IPS-15b (cell line): ENCODE results near the gene CTBP2.
"Not testable (repeated sequence)": the region's sequence is repeated elsewhere in the genome, so short reads cannot be mapped to it uniquely, and the experiment has no call there.

Source experiments
- H3K27me3 ChIP-seq: one replicate; pipeline ENCODE4 v1.6.1; 2013; ENCODE audit warnings: low read length; ENCODE audit not compliant: control insufficient read depth, insufficient read depth
- H3K36me3 ChIP-seq: one replicate; pipeline ENCODE4 v1.6.1; 2013; ENCODE audit warnings: low read length; ENCODE audit not compliant: control insufficient read depth, insufficient read depth
- H3K4me1 ChIP-seq: one replicate; pipeline ENCODE4 v1.6.1; 2013; ENCODE audit warnings: mild to moderate bottlenecking, low read length; ENCODE audit not compliant: control insufficient read depth, insufficient read depth
- H3K4me3 ChIP-seq: one replicate; pipeline ENCODE4 v1.5.1; 2013; ENCODE audit warnings: low read depth, low read length
- H3K9ac ChIP-seq: one replicate; pipeline ENCODE4 v1.6.1; 2013; ENCODE audit warnings: low read depth, mild to moderate bottlenecking, low read length
- H3K9me3 ChIP-seq: one replicate; pipeline ENCODE4 v1.6.1; 2013; ENCODE audit warnings: mild to moderate bottlenecking, low read length; ENCODE audit not compliant: control insufficient read depth, insufficient read depth

The CTBP2 gene

DNA sequence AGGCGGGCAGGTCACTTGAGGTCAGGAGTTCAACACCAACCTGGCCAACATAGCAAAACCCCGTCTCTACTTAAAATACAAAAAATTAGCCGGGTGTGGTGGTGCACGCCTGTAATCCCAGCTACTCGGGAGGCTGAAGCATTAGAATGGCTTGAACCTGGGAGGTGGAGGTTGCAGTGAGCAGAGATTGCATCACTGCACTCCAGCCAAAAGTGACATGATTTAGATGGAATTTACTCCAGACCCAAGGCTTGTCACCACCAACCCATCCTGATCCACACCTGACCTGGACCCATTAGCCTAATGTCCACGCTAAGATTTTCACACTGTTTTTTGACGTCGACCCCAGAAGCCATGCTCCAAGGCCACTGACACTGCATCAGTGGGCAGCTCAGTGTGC, 101.0 kb downstream of the CTBP2 start:
- Histone ChIP-seq H3K4me1 (peaks cover 35% of the 10 kb centered on the region), H3K36me3 (peaks cover 30% of the 10 kb centered on the region)
- not testable (repeated sequence) for H3K27me3 ChIP-seq, H3K4me3 ChIP-seq, H3K9ac ChIP-seq, H3K9me3 ChIP-seq

DNA sequence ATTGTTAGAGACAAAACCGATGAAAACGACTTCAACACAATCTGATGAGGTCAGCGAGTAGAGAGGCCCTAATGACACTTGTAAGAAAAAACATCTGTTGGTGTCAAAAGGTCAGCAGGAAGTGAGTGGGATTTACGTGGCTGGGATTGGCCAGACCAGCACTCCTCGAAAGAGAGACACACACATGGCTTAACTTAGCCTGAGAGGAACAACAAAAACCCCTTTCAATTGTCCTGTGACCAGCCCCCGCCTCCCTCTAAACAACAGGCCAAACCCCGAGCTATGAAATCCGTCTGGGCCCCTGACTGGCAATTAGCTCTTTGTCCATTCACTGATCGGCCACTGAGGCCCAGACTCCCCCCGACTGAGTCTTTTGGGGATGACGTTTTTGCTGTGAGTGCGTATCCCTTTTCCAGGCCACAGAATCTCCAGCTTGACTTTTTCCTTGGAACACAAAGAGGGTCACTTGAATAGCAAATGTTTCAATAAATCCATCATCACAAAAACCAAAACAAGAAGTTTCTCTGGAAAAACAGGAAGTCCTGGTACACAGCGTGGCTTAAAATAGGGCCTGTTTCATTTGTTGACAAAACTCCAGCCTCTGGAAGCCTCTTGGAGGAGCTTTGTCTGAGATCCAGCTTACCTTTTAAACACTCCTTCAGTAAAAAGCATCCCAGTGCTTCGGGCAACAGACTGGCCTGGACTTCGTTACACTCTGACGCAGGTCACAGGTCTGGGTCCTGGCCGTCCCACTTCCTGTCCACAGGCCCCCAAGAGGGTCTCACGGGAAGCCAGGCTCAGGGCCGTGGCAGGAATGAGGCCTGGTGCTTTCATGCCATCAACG, 103.0 kb downstream of the CTBP2 start:
- Histone ChIP-seq H3K9me3 (no peaks in the 10 kb centered on the region), H3K4me3 (no peak overlapping the region), H3K9ac (no peak overlapping the region), H3K4me1 (peaks cover 29% of the 10 kb centered on the region), H3K27me3 (no peaks in the 10 kb centered on the region), H3K36me3 (peaks cover 31% of the 10 kb centered on the region)

DNA sequence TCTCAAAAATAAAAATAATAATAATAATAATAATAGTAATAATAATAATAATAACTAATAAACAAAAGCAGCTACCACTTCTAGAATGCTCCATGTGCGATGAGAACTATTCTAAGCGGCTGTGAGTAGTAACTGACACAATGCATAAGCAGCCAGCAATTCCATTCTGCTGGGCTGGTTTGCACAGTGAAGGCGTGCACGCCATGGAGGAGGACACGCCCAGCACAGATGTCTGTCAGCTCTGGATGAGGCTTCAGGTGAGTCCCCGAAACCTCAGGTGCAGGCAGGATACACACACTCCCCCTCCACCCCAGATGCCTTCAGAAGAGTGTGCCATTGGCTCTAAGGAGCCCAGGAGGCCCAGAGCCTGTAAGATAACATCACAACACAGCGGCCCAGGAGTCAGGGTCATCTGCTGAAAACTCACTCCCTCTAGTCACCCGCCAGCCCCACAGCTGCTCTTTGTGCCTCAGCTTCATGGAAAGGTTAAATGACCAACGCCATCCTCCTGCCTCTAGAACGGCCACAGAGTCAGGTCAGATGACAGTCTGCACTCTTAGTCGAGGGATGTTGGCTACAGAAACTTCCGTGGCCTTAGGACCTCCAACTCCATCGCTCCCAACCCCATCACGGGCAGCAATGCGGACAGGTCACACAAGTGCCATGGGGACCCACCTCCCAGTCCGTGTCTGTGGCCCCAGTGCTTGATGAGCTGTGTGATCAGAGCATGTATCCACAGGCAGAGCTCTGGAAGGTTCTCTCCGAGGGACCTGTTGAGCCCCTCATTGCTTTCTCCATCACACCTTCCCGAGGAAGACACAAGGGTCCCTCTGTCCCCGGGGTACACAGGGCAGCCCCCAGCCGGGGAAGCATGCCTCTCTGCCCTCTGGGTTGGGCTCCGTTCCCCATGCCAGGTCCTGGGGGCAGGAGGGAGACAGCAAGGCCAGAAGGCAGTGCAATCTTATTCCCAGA, 103.9 kb downstream of the CTBP2 start:
- H3K4me1 ChIP-seq = peaks cover 23% of the 10 kb centered on the region
- H3K4me3 ChIP-seq = no peak overlapping the region
- H3K9ac ChIP-seq = no peak overlapping the region
- H3K9me3 ChIP-seq = no peaks in the 10 kb centered on the region
- no peaks in the 10 kb centered on the region for H3K27me3 ChIP-seq
- peaks cover 36% of the 10 kb centered on the region for H3K36me3 ChIP-seq

DNA sequence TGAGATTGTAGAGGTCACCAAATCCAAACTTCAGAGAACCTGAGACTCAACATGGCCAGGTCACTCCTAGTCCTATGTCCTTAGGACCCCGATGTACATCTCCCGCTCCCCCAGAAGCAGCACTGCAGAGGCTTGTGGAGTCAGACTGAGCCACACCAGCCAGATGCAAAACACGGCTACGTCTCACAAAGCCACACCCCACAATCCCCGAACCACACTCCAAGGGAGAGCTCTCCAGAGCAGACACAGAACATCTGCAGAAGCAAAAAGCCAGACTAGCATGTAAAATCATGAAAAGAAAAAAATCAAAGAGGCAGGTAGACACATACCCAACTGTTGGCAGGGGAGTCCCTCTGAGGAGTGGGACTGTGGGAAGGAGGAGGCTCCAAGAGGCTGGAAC, 104.9 kb downstream of the CTBP2 start:
- peaks cover 34% of the 10 kb centered on the region for H3K36me3 ChIP-seq
- H3K4me1 ChIP-seq = peaks cover 19% of the 10 kb centered on the region
- no peak overlapping the region for H3K9ac ChIP-seq
- H3K27me3 ChIP-seq = no peaks in the 10 kb centered on the region
- no peak overlapping the region for H3K4me3 ChIP-seq
- H3K9me3 ChIP-seq = no peaks in the 10 kb centered on the region

DNA sequence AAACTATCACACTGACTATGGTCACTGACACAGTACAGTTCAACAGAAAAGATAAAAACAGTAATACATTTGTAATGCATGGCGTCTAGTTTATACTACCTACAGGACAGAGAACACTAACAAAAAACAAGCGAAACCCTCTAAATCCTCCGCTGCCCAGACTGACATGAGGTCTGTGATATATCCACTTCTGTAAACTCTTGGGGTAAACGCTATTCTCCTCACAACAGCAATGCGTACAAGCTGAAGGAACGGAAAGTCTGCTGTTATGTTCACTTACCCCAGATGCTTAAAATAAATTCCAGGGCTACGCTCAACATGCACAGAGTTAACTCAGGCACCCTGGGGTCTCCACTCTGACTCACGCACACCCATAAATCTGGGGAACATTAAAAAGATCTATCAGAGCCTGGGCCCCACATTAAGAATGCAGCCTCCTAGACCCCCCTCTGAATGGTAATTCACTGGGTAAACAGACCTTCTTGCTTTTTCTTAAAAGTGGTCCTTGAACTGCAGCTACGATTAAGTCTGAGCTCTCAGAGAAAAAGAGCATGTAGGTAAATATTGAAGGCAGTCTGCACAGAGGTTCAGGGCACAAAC, 105.6 kb downstream of the CTBP2 start:
- H3K9ac ChIP-seq = no peak overlapping the region
- no peaks in the 10 kb centered on the region for H3K9me3 ChIP-seq
- H3K36me3 ChIP-seq = peaks cover 30% of the 10 kb centered on the region
- no peaks in the 10 kb centered on the region for H3K27me3 ChIP-seq
- H3K4me1 ChIP-seq = peaks cover 20% of the 10 kb centered on the region
- no peak overlapping the region for H3K4me3 ChIP-seq

DNA sequence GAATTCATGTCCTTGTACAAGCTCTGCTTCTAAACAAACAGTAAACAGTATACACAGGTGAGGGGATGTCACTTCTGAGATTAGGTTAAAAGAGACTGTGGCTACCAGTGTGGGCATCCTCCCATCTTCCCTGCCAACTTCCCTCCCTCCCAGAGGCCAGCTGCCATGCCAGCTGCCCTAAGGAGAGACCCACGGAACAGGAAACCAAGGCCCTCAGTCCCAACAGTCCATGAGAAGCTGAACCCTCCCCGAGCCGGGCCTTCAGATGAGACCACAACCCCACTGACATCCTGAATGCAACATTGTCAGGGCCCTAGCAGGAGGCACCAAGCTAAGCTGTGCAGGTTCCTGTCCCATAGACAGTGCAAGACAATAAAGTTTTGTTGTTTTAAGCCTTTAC, 106.1 kb downstream of the CTBP2 start:
- Histone ChIP-seq H3K36me3 (peaks cover 27% of the 10 kb centered on the region), H3K9ac (no peak overlapping the region), H3K9me3 (no peaks in the 10 kb centered on the region), H3K4me1 (peaks cover 22% of the 10 kb centered on the region), H3K4me3 (no peak overlapping the region), H3K27me3 (no peaks in the 10 kb centered on the region)

DNA sequence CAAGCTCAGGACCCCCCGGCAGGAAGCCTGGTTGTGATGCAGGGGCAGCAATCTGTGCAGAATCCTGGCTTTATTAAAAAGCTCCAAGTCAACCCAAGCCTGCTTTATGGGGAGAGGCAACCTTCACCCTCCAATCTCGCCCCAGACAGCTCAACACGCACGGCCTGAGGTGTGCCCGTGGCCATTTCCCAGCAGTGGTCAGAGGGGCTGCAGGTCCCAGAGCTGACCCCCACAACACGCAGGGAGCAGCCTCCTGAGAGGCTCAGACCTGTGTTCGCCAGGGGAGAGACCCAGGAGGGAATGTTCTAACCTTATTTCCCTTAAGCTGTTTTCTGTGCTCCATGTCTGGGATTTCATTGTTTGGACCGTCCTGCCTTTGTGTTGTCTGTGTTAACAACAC, 108.2 kb downstream of the CTBP2 start:
- H3K9me3 ChIP-seq = no peaks in the 10 kb centered on the region
- H3K4me3 ChIP-seq = no peak overlapping the region
- peaks cover 24% of the 10 kb centered on the region for H3K4me1 ChIP-seq
- no peaks in the 10 kb centered on the region for H3K27me3 ChIP-seq
- H3K36me3 ChIP-seq = peaks cover 23% of the 10 kb centered on the region
- H3K9ac ChIP-seq = no peak overlapping the region

DNA sequence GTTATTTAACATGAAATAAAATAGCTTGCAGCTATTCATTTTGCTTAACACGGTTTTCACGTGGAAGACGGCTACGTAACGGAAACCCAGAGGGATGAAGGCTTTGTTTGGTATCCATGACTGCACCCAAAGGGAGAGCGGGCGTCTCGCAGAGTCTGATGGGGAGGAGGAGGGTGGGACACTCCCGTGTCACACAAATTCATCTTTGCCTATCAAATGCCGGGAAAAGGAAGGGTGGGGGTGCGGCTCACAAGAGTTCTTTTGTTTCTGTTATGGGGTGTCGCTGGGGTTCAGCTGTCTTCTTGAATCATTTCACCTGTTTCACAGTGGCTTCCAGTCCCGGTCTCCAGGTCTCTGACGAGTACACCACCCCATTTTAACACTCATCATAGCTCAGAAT, 110.0 kb downstream of the CTBP2 start:
- peaks cover 13% of the 10 kb centered on the region for H3K36me3 ChIP-seq

DNA sequence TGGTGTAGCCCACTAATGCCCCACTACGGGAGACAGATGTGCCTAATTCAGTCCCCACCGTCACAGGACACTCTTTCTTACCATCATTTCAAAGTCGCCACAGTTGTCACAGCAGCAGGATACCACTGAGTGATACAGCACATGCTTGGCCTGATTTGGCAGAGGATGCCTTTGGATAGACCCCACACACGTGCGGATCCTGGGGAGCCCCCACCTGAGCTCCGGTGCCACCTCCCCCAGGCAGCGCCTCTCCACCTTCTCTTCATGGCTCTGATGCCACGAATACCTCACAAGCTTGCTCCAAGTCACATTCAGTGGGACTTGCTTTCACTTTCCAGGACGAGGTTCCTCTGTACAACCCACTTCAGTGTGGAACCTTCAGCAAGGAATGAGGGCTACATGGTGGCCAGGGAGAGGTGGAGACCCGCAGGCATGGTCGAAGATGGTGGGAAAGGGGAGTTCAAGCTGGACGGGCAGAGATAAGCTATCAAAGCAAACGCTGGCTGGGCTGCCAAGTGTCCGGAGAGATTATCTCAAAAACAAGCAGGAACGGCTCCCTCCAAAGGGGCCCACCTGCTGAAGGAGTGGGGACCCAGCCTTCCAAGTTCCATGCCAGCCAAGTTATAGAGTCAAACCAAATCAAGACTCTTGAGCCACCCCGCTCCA, 111.0 kb downstream of the CTBP2 start:
- Histone ChIP-seq H3K9me3 (no peaks in the 10 kb centered on the region), H3K4me1 (peaks cover 28% of the 10 kb centered on the region), H3K36me3 (peaks cover 12% of the 10 kb centered on the region), H3K9ac (no peak overlapping the region), H3K27me3 (no peaks in the 10 kb centered on the region), H3K4me3 (no peak overlapping the region)

More for the DNA sequence above, 110.0 kb downstream of the CTBP2 start:
- Histone ChIP-seq H3K9me3 (no peaks in the 10 kb centered on the region), H3K4me1 (peaks cover 26% of the 10 kb centered on the region), H3K4me3 (no peak overlapping the region), H3K27me3 (no peaks in the 10 kb centered on the region), H3K9ac (no peak overlapping the region)

DNA sequence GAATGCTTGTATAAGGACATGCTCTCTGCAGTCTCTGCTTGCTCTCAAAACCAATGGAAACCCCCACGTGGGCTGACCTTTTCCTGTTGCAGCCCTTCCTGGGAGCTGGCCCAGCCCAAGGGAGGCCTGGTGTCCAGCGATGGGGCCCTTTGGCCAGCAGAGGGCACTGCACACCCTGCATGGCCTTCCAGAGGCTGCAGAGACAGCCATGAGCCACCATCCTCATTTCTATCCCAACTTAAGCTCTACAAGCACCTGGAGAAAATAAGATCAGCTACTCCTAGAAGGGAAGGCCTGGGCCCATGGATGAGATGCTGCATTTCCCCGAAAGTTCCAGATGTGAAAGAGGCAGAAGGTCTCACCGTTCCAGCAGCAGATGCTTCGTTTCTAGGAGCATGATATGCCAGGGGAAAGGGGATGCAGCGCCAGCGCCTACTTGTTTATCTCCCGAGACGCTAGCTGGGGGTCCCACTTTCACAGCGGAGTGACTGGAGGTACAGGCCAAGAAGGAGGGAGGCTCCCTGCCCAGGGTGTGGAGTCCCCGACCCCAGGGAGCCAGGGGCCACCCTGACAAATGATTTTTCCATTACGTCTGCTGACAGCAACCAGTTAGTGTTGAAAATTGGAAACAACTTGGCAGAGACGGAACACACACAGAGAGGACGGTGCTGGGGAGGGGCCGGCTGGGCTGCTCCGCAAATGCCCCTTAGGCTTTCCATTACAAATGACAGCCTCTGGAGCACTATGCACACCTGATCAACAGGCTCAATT, 112.1 kb downstream of the CTBP2 start:
- Histone ChIP-seq H3K4me1 (peaks cover 28% of the 10 kb centered on the region), H3K9ac (no peak overlapping the region), H3K4me3 (no peak overlapping the region), H3K9me3 (no peaks in the 10 kb centered on the region), H3K36me3 (peaks cover 12% of the 10 kb centered on the region), H3K27me3 (no peaks in the 10 kb centered on the region)
